Natural killer cell (primary cell): ENCODE measurements around the gene SULT4A1. TPM values are rescaled to one million over a fixed set of nuclear protein-coding genes. Genes with fewer than 3 reads are reported as not detected.
A peak's percentile ranks its signal among the peaks of the same experiment; 100 is the strongest.
"Not testable (repeated sequence)": the region's sequence is repeated elsewhere in the genome, so short reads cannot be mapped to it uniquely, and the experiment has no call there.

Source experiments
- ATAC-seq, 3 donors: fragments of 150-1000 bp in 2 of 3; fragments of 200-7000 bp in 1 of 3; cut with Tn5 transposase; 1 replicate in 1 of 3; 2 replicates in 2 of 3; pipeline ENCODE4 v1.10.0; 2021; ENCODE audit warnings: mild to moderate bottlenecking in 2 of 3, moderate library complexity in 2 of 3
- DNase-seq, 2 donors: peaks; one replicate each; pipeline versions ENCODE4 v3.0.0 to v3.0.0-alpha.2; 2013 to 2021; ENCODE audit warnings: mixed read lengths in 1 of 2
- H3K27ac ChIP-seq: one replicate; pipeline ENCODE4 v1.5.1; 2013; ENCODE audit warnings: mild to moderate bottlenecking, low read length
- H3K27me3 ChIP-seq: one replicate; pipeline ENCODE4 v1.6.1; 2013; ENCODE audit warnings: low read length; ENCODE audit not compliant: control insufficient read depth, insufficient read depth
- H3K36me3 ChIP-seq: one replicate; pipeline ENCODE4 v1.6.1; 2013; ENCODE audit warnings: low read length; ENCODE audit not compliant: control insufficient read depth, insufficient read depth
- H3K4me1 ChIP-seq: one replicate; pipeline ENCODE4 v1.6.1; 2013; ENCODE audit warnings: low read length; ENCODE audit not compliant: control insufficient read depth, insufficient read depth
- H3K4me3 ChIP-seq: one replicate; pipeline ENCODE4 v1.5.1; 2013; ENCODE audit warnings: low read length
- H3K9me3 ChIP-seq: one replicate; pipeline ENCODE4 v1.6.1; 2013; ENCODE audit warnings: low read length; ENCODE audit not compliant: control insufficient read depth, insufficient read depth
- H3K27ac Mint-ChIP-seq, 2 donors: one replicate each; pipeline ENCODE4 v1.8.0; 2022; ENCODE audit warnings: mild to moderate bottlenecking in 2 of 2, mixed read lengths in 2 of 2, moderate library complexity in 1 of 2
- H3K27me3 Mint-ChIP-seq, 2 donors: one replicate each; pipeline ENCODE4 v1.8.0; 2022; ENCODE audit warnings: low read depth in 2 of 2, mixed read lengths in 2 of 2
- H3K36me3 Mint-ChIP-seq: one replicate; pipeline ENCODE4 v1.8.0; 2022; ENCODE audit warnings: mixed read lengths
- H3K4me1 Mint-ChIP-seq, 2 donors: one replicate each; pipeline ENCODE4 v1.8.0; 2022; ENCODE audit warnings: mixed read lengths in 2 of 2
- H3K4me3 Mint-ChIP-seq: one replicate; pipeline ENCODE4 v1.8.0; 2022; ENCODE audit warnings: mild to moderate bottlenecking, moderate library complexity, mixed read lengths
- H3K9me3 Mint-ChIP-seq, 2 donors: one replicate each; pipeline ENCODE4 v1.8.0; 2022; ENCODE audit warnings: mixed read lengths in 2 of 2
- CTCF ChIP-seq: fragments of 200-600 bp; IDR thresholded peaks from one replicate; pipeline ENCODE4 v1.8.0; 2022; ENCODE audit warnings: antibody characterized with exemption
- WGBS: methylation state at CpG from one replicate; pipeline ENCODE4 v1.1.7; 2013; ENCODE audit warnings: missing lambda C conversion rate; ENCODE audit not compliant: insufficient coverage; 5-methylcytosine and 5-hydroxymethylcytosine counted together
- intact Hi-C: fragments of 100-400 bp; cut with micrococcal nuclease; formaldehyde crosslinking; loops from one replicate; pipeline ENCODE4 v1.14.2; 2022
- total RNA-seq, 4 donors: library from RNA; stranded (reverse); fragments of 120-200 nt in 1 of 4; gene quantifications; one replicate each; pipeline versions ENCODE4 v1.2.3 to v1.2.4, GENCODE V29; 2013 to 2022

Gene SULT4A1
- total RNA-seq, 3 donors from 2014 or later (not counting 1 experiment from before 2014, with no cell fraction given): not detected

- no peak for ATAC-seq
- no peak overlapping the region for H3K4me3 Mint-ChIP-seq
These were observed 47.4 kb upstream of the SULT4A1 start for GRCh38 chr22:43909708-43910107.

GRCh38 chr22:43905681-43906080 lies 43.4 kb upstream of the SULT4A1 start:
- peaks cover 0 to 5% of the 10 kb centered on the region in 2 donors for H3K4me1 Mint-ChIP-seq
- Histone ChIP-seq H3K9me3 (no peaks in the 10 kb centered on the region), H3K4me1 (no peaks in the 10 kb centered on the region), H3K27ac (no peak overlapping the region), H3K36me3 (no peaks in the 10 kb centered on the region), H3K4me3 (no peak overlapping the region), H3K27me3 (no peaks in the 10 kb centered on the region)
- DNase-seq (no peak), ATAC-seq (no peak)
- no peaks in the 10 kb centered on the region for H3K9me3 Mint-ChIP-seq
- intact Hi-C loops: no loop called here
- H3K36me3 Mint-ChIP-seq: no peaks in the 10 kb centered on the region
- 72% methylated on average over 7 of the region's 7 CpGs for WGBS
- peaks cover 0 to 17% of the 10 kb centered on the region in 2 donors for H3K27me3 Mint-ChIP-seq
- H3K4me3 Mint-ChIP-seq: no peak overlapping the region
- TF ChIP-seq CTCF: no peak
- no peak overlapping the region for H3K27ac Mint-ChIP-seq

More at GRCh38 chr22:43909708-43910107, 47.4 kb upstream of the SULT4A1 start:
- Mint-ChIP-seq H3K9me3 (no peaks in the 10 kb centered on the region), H3K27me3 (peaks cover 12 to 27% of the 10 kb centered on the region in 2 donors), H3K36me3 (no peaks in the 10 kb centered on the region), H3K4me1 (no peaks in the 10 kb centered on the region), H3K27ac (no peak overlapping the region)
- no peaks in the 10 kb centered on the region for H3K36me3 ChIP-seq
- no peak overlapping the region for H3K27ac ChIP-seq
- H3K9me3 ChIP-seq: no peaks in the 10 kb centered on the region
- no peak for TF ChIP-seq CTCF
- H3K4me3 ChIP-seq: no peak overlapping the region
- intact Hi-C loops: no loop called here
- no peaks in the 10 kb centered on the region for H3K4me1 ChIP-seq
- H3K27me3 ChIP-seq: no peaks in the 10 kb centered on the region
- DNase-seq: no peak
- WGBS: 75% methylated on average over 1 of the region's 1 CpG

- H3K36me3 Mint-ChIP-seq, H3K4me3 Mint-ChIP-seq, intact Hi-C loops, H3K4me1 Mint-ChIP-seq, H3K27ac ChIP-seq, H3K36me3 ChIP-seq, H3K27ac Mint-ChIP-seq, H3K27me3 ChIP-seq, H3K9me3 ChIP-seq, H3K4me3 ChIP-seq, H3K4me1 ChIP-seq, H3K27me3 Mint-ChIP-seq, ATAC-seq, H3K9me3 Mint-ChIP-seq: not testable (repeated sequence)
- 87% methylated on average over 4 of the region's 12 CpGs for WGBS
- peak in 1 of 2 donors; percentile 37 for DNase-seq
- TF ChIP-seq CTCF: peak; percentile 26
These were observed 42.1 kb upstream of the SULT4A1 start for GRCh38 chr22:43904412-43904811.

GRCh38 chr22:43903033-43903432 lies 40.7 kb upstream of the SULT4A1 start:
- H3K27ac Mint-ChIP-seq, H3K4me1 ChIP-seq, H3K36me3 ChIP-seq, intact Hi-C loops, H3K4me3 ChIP-seq, ATAC-seq, H3K9me3 Mint-ChIP-seq, H3K9me3 ChIP-seq, H3K27me3 ChIP-seq, H3K4me1 Mint-ChIP-seq, H3K36me3 Mint-ChIP-seq, DNase-seq, H3K27ac ChIP-seq: not testable (repeated sequence)
- WGBS: 79% methylated on average over 12 of the region's 12 CpGs
- H3K27me3 Mint-ChIP-seq: peaks cover 0 to 10% of the 10 kb centered on the region in 2 donors
- peak overlapping the region; percentile 35 for H3K4me3 Mint-ChIP-seq
